HG03045 (cell line): ENCODE results near the gene DPH1.
"Not testable (repeated sequence)": the region's sequence is repeated elsewhere in the genome, so short reads cannot be mapped to it uniquely, and the experiment has no call there.

ENCODE experiments used
- ATAC-seq: cut with Tn5 transposase; IDR thresholded peaks from one replicate; pipeline ENCODE4 v1.9.1; 2021; ENCODE audit warnings: mild to moderate bottlenecking, moderate library complexity; ENCODE audit not compliant: unreplicated experiment

Gene DPH1

GRCh38 chr17:2008332-2009126 is 21.4 kb upstream of the DPH1 start:
- no peak for ATAC-seq

- no peak for ATAC-seq
Observed at GRCh38 chr17:2009737-2010136, 20.2 kb upstream of the DPH1 start.

- no peak for ATAC-seq
Observed at GRCh38 chr17:2011411-2012371, 18.3 kb upstream of the DPH1 start.

- no peak for ATAC-seq
Observed at GRCh38 chr17:2012499-2012898, 17.5 kb upstream of the DPH1 start.

- not testable (repeated sequence) for ATAC-seq
Observed at GRCh38 chr17:2013220-2013993, 16.5 kb upstream of the DPH1 start.

GRCh38 chr17:2013994-2014317 is 16.0 kb upstream of the DPH1 start:
- ATAC-seq: no peak

- ATAC-seq: no peak
Observed at GRCh38 chr17:2015314-2015713, 14.6 kb upstream of the DPH1 start.

GRCh38 chr17:2016494-2016893 is 13.5 kb upstream of the DPH1 start:
- no peak for ATAC-seq

- ATAC-seq: no peak
Observed at GRCh38 chr17:2017274-2017941, 12.5 kb upstream of the DPH1 start.

GRCh38 chr17:2018716-2019510 is 11.0 kb upstream of the DPH1 start:
- ATAC-seq: no peak

- no peak for ATAC-seq
Observed at GRCh38 chr17:2019723-2020122, 10.2 kb upstream of the DPH1 start.

- ATAC-seq: no peak
Observed at GRCh38 chr17:2020721-2021120, 9.2 kb upstream of the DPH1 start.

- ATAC-seq: no peak
Observed at GRCh38 chr17:2022647-2023240, 7.2 kb upstream of the DPH1 start.

GRCh38 chr17:2023256-2023655 is 6.7 kb upstream of the DPH1 start:
- no peak for ATAC-seq

GRCh38 chr17:2023692-2024571 is 6.0 kb upstream of the DPH1 start:
- no peak for ATAC-seq

- no peak for ATAC-seq
Observed at GRCh38 chr17:2024572-2025219, 5.3 kb upstream of the DPH1 start.

- no peak for ATAC-seq
Observed at GRCh38 chr17:2025220-2025621, 4.7 kb upstream of the DPH1 start, which contains the start of gene RTN4RL1. Gene RTN4RL1, minus strand, starts transcription at chr17:2025334. Its CDS starts 469 bp downstream, at chr17:2024865.
